HepG2 (cell line): ENCODE results near the gene FAM222A.

ENCODE experiments used
- MAF1 ChIP-seq: sonication (generic); formaldehyde crosslinking; IDR thresholded peaks from 2 replicates; pipeline ENCODE4 v1.5.0; 2020; ENCODE audit warnings: missing genetic modification reagents, borderline replicate concordance
- POLR2A ChIP-seq, 2 experiments: IDR thresholded peaks; 2 replicates each; pipeline ENCODE4 v1.6.1; 2011; ENCODE audit warnings: low read depth in 2 of 2, low read length in 2 of 2, mild to moderate bottlenecking in 1 of 2, moderate library complexity in 1 of 2; ENCODE audit not compliant: insufficient read depth in 1 of 2
- REST ChIP-seq, 2 experiments: IDR thresholded peaks; 2 replicates each; pipeline ENCODE4 v1.6.1; 2011 to 2012; ENCODE audit warnings: low read length in 2 of 2, borderline replicate concordance in 1 of 2, low read depth in 1 of 2, mild to moderate bottlenecking in 1 of 2, moderate library complexity in 1 of 2
- SIN3A ChIP-seq: IDR thresholded peaks from 2 replicates; pipeline ENCODE4 v1.6.1; 2011; ENCODE audit warnings: low read depth, mild to moderate bottlenecking, control low read depth, low read length, borderline replicate concordance
- ZNF501 ChIP-seq: sonication (generic); formaldehyde crosslinking; IDR thresholded peaks from 2 replicates; pipeline ENCODE4 v1.5.1; 2020; ENCODE audit warnings: mild to moderate bottlenecking, moderate library complexity, missing genetic modification reagents

GRCh38 chr12:109753959-109754358 is 40.3 kb downstream of the FAM222A start:
- TF ChIP-seq ZNF501 (CRISPR knock-in tag) (no peak), REST (IDR thresholded peaks at IDR 0.05; ENCODE audit: borderline replicate concordance in 1 of 2, low read depth in 1 of 2, low read length in 2 of 2) (no peak), MAF1 (CRISPR knock-in tag) (no peak), SIN3A (no peak), POLR2A (IDR thresholded peaks at IDR 0.05; ENCODE audit: insufficient read depth in 1 of 2, low read depth in 2 of 2, low read length in 2 of 2) (no peak)
